Measurements from ENCODE around the gene KREMEN1.

Gene KREMEN1

GRCh38 chr22:29205594-29206371 lies 132.9 kb downstream of the KREMEN1 start, which contains the start of gene EMID1:
EMID1 (plus strand) TSS chr22:29205896; CDS start chr22:29206039, 143 bp downstream.
- peak; percentile 68 for DNase-seq (ENCODE audit: low spot score)

DNA sequence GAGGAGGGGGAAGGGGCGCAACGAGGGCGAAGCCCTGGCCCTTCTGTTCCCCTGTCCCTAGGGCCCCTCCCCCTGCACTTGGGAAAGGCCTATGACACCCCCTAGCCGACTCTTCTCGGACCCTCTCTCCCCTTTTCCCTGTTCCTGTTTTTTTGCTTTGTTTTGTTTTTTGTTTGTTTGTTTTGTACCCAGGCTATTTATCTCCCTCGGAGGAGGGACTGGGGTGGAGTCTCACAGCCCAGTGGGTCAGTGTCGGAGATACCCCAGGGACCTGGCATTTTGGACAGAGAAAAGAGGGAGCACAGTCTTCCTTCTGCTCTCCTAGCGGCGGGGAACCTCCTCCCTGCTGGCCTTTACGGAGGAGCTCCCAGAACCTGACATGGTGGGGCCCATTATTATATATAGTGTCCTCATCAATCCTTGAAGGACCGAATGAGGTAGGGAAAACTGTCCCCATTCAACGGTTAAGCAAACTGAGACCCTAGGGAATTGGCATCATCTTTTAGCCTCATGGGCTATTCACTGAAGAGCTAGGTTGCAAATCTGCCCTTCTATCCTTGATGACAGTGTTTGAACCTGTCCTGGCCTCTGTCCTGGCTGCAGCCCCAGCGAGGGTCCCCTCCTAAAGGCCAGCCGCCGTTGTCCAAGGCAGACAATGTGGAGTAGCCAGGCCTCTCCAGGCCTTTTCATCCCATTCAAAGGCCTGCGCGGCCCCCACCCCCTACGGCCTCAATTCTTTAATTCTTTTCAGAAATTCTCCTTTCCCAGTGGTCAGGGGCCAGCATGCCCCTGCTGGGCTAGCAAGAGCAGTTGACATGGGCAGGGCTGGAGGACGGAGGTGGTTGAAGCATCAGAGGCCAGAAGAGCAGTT lies 133.8 kb downstream of the KREMEN1 start:
- DNase-seq (ENCODE audit: low spot score), result no peak

- no peak for DNase-seq (ENCODE audit: low spot score)
Measured at GRCh38 chr22:29207243-29207550, 134.4 kb downstream of the KREMEN1 start.

- DNase-seq (ENCODE audit: low spot score), result no peak
Measured at GRCh38 chr22:29207562-29208501, 135.0 kb downstream of the KREMEN1 start.

DNA sequence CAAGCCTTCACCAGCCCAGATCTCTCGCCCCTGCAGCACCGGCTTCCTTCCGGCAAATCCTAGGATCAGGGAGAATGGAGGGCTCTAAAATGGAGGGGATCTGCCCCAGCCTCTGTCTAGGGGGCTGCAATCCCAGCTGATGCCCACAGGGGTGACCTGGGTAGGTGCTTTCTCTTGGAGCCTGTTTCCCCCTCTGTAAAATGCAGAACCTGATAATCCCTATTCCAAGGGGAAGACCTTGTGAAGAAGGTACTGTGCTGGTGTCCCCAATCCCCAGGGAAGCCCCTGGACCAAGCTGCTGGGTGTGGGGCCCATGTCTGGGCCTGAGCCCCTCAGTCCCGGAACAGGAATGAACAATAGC lies 135.6 kb downstream of the KREMEN1 start:
- no peak for DNase-seq (ENCODE audit: low spot score)

DNA sequence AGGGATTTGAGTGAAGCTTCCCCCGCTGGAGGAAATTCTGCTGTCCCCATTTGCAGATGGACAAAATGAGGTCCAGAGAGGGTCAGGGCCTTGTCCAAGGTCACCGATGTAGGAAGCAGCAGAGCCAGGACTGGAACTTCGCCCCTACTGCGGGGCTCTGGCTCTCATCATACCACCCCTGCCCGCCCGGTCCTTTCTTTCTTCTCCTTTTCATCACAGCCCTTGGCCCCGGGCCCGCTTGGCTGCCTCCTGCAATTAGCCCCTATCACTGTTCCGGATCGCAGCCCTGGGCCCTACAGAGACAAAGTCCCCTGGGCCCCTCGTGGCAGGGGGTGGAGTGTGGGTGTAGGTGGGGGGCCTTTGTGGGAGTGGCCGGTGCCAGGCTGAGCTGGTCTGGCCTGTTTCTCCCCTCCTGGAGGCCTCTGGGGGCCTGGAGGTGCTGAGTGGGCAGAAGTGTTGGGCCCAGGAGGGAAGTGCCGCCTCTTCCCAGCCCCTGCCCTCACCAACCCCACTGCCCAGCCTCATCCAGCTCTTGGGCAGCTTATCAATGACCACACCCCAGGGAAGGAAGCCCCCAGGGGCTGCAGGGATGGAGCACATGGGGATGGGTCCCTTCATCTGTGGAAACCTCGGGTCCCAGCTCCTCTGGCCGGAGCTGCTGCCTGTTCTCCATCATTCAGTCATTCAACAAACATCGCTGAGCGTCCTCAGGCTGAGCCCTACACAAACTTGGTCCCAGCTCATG lies 136.2 kb downstream of the KREMEN1 start:
- no peak for DNase-seq (ENCODE audit: low spot score)

- DNase-seq (ENCODE audit: low spot score), result no peak
Measured at GRCh38 chr22:29209624-29209929, 136.7 kb downstream of the KREMEN1 start.

GRCh38 chr22:29211066-29211465 lies 138.2 kb downstream of the KREMEN1 start:
- no peak for DNase-seq (ENCODE audit: low spot score)

DNA sequence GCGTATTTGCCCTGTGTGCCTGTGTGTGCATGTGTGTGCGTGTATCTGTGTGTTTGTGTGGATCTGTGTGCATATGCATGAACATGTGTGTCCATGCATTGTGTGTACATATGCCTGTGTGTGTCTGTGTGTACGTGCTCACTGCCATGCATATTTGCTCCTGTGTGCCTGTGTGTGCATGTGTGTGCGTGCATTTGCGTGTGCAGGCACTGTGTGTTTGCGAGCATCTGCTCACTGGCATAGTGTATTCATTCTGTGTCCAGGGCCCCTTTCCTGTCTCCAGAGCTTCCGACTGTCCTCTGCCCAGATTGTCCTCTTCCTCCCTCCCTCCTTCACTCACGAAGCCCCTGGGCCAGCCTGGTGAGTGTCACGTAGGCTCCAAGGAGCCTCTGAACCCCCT lies 138.6 kb downstream of the KREMEN1 start:
- no peak for DNase-seq (ENCODE audit: low spot score)

DNA sequence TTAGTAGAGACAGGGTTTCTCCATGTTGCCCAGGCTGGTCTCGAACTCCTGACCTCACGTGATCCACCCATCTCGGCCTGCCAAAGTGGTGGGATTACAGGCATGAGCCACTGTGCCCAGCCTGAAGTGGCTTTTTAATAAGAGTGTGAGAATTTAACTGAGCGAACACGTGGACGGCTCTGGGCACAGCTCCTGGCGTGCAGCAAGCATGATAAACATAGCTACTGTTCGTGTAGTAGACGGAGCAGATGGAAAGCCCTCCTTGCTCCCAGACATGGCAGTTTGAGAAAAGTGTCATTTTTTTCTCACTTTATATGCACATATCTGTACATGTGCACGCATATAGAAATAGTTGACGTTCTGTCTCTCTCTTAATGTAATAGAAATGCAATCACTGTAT lies 139.9 kb downstream of the KREMEN1 start:
- DNase-seq (ENCODE audit: low spot score), result no peak

GRCh38 chr22:29213493-29213892 lies 140.7 kb downstream of the KREMEN1 start:
- no peak for DNase-seq (ENCODE audit: low spot score)

- no peak for DNase-seq (ENCODE audit: low spot score)
Measured at GRCh38 chr22:29214232-29214631, 141.4 kb downstream of the KREMEN1 start.

- no peak for DNase-seq (ENCODE audit: low spot score)
Measured at GRCh38 chr22:29215012-29215860, 142.4 kb downstream of the KREMEN1 start.

DNA sequence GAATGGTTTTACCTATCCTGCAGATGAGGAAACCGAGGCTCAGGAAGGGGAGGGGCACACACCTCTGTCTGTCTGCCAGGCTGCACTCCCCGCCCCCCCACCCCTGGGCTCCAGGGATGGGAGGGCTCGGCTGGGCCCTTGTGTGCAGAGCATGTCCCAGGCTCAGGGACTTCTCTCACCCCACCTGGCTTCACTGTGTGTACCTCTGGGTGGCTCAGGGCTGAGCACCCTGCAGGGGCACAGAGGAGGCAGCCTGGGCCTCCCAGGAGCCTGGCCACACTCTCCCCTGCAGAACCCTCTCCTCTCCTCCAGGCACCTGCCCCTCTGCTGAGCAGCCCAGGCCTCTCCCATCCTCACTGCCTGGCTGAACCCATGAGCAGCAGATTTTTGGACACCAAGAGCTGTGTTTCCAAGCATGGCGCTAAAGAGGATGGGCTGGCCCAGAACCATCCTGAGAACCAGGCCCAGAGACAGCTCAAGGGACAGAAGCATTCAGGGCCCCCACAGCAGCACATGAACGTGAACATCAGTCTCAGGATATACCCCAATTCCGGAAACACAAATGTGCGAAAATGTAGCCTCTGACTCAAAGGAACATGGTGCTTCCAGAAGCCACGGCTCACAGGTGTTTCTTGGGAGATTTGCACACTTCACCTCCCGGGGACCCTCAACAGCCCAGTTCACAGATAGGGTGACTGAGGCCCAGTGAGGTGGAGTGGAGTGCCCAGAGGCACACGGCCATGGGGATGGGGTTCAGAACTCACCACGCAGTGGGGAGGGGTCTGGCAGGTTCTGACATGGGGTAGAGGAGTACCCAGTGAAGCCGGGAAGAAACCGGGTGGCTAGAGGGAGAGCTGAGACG lies 143.4 kb downstream of the KREMEN1 start:
- DNase-seq (ENCODE audit: low spot score), result no peak

DNA sequence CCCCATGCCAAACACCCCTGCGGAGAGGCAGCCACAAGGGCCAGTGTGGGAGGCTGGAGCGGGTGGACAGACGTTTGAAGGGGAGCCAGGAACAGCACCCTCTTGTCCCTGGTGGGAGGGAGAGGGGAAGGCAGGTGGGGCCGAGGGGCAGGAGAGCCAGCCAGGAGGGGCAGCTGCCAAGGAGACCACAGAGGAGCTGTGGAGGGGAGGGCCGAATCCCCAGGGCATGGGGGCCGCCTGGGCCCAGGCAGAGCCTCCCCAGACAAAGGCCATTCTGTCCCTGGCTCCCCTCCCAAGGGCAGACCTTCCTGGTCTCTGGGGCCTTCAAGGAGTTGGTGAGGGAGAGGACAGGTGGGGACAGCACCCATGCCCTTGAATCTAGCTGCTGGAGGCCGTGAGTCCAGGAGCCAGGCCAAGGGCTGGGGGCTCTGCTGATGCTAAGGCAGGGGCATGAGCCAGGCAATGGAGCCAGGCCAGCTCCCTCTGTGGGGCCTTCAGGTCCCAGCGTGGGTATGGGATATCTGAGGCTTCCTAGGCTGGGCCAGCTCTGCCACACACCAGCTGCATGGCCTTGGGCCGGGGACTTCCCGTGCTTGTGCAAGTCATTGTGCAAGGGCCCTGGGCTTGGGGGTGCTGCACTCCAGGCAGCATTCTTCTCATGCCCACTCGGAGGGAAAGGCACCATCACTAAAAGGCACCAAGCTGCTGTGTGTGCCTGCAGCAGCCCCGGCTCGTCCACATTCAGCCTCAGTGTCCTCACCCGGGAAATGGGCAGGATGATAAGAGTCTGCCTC lies 144.2 kb downstream of the KREMEN1 start:
- DNase-seq (ENCODE audit: low spot score), result peak; percentile 56

All from AG20443 (cell line).